Transverse colon (tissue), 4 donors: ENCODE measurements around the gene ZBTB46. TPM values are rescaled to one million over a fixed set of nuclear protein-coding genes. Genes with fewer than 3 reads are reported as not detected.

Experiments
- DNase-seq: peaks from one replicate; pipeline ENCODE4 v3.0.0-alpha.2; 2019
- H3K27ac ChIP-seq, 4 donors: fragments of 200-600 bp; sonication (generic); 2 replicates each; pipeline ENCODE4 v1.5.1; 2016 to 2018; ENCODE audit warnings: inconsistent platforms in 4 of 4
- H3K27me3 ChIP-seq: fragments of 200-600 bp; sonication (generic); 2 replicates; pipeline ENCODE4 v1.5.1; 2017; ENCODE audit warnings: inconsistent platforms
- H3K36me3 ChIP-seq, 4 donors: fragments of 200-600 bp; sonication (generic); 2 replicates each; pipeline ENCODE4 v1.5.1; 2017 to 2019; ENCODE audit warnings: inconsistent platforms in 4 of 4
- H3K4me1 ChIP-seq, 4 donors: fragments of 200-600 bp; sonication (generic); 2 replicates each; pipeline ENCODE4 v1.5.1; 2017 to 2020; ENCODE audit warnings: inconsistent platforms in 4 of 4
- H3K4me3 ChIP-seq, 4 donors: fragments of 200-600 bp; sonication (generic); 1 replicate in 1 of 4; 2 replicates in 3 of 4; pipeline versions ENCODE4 v1.5.1 to v1.6.1; 2017 to 2019; ENCODE audit warnings: inconsistent platforms in 4 of 4
- H3K9me3 ChIP-seq, 2 donors: fragments of 200-600 bp; sonication (generic); 2 replicates each; pipeline ENCODE4 v1.5.1; 2017 to 2019; ENCODE audit warnings: inconsistent platforms in 2 of 2
- CTCF ChIP-seq, 5 experiments: fragments of 200-600 bp in 3 of 5; fragments of 450-650 bp in 2 of 5; sonication (generic) in 3 of 5; IDR thresholded peaks; 1 replicate in 2 of 5; 2 replicates in 3 of 5; pipeline ENCODE4 v1.5.1; 2016 to 2017; ENCODE audit warnings: antibody characterized with exemption in 5 of 5, inconsistent platforms in 3 of 5, mild to moderate bottlenecking in 2 of 5, moderate library complexity in 1 of 5
- EP300 ChIP-seq: sonication (generic); formaldehyde crosslinking; IDR thresholded peaks from one replicate; pipeline ENCODE4 v1.6.1; 2017; ENCODE audit warnings: antibody characterized with exemption, low read depth
- POLR2A ChIP-seq: fragments of 450-650 bp; IDR thresholded peaks from one replicate; pipeline ENCODE4 v1.6.1; 2016; ENCODE audit warnings: antibody characterized with exemption, mild to moderate bottlenecking, moderate library complexity
- POLR2AphosphoS5 ChIP-seq, 3 donors: sonication (generic); formaldehyde crosslinking; IDR thresholded peaks; one replicate each; pipeline ENCODE4 v1.6.1; 2016; ENCODE audit warnings: antibody characterized with exemption in 3 of 3
- WGBS, 2 donors: methylation state at CpG; one replicate each; pipeline ENCODE4 v1.1.5; 2018; ENCODE audit warnings: low coverage in 1 of 2; 5-methylcytosine and 5-hydroxymethylcytosine counted together
- in situ Hi-C, 4 donors: fragments of 200-750 bp; cut with MboI; loops; one replicate each; pipeline versions ENCODE4 v1.15.0 to v1.15.1; 2017; ENCODE audit warnings: low sequenced_read_pairs in 3 of 4, low pct_ligation_motif_present in 1 of 4, low pct_unique_long_range_greater_than_20kb in 1 of 4
- intact Hi-C: fragments of 100-400 bp; cut with DNase I; formaldehyde crosslinking; loops from one replicate; pipeline ENCODE4 v1.15.1; 2023; ENCODE audit warnings: low total_unique reads
- total RNA-seq, 4 donors: library from RNA; depleted of rRNA; stranded (reverse); fragments of >200 nt; gene quantifications; one replicate each; pipeline ENCODE4 v1.1.0, GENCODE V29; 2016

ZBTB46 gene
- total RNA-seq, 4 donors from 2014 or later = 2.3 to 6.0 (median 5.3) TPM

- in situ Hi-C loops = no loop called here
- 1% methylated on average over 46 of the region's 68 CpGs; no CpG with 5 or more reads in 1 of the 2 donors for WGBS, 2 donors
Measured at GRCh38 chr20:63864978-63865640, 34.0 kb upstream of the ZBTB46 start, which contains the start of gene TPD52L2. TPD52L2 (plus strand) TSS chr20:63865270; CDS start chr20:63865366, 96 bp downstream.

DNA sequence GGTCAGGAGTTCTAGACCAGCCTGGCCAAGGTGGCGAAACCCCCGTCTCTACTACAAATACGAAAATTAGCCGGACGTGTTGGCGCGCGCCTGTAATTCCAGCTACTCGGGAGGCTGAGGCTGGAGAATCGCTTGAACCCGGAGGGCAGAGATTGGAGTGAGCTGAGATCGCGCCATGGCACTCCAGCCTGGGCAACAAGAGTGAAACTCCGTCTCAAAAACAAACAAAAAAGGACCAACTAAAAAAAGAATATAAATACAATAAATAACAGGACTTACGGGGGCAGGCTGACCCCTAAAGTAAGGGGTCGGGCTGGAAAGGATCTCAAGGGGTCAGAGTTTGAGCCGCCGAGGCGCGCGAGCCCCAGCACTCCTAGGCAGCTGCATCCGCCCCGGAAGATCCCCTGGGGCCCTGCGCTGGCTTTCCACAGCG is 33.5 kb upstream of the ZBTB46 start:
- no peak for TF ChIP-seq POLR2A
- TF ChIP-seq CTCF (IDR thresholded peaks at IDR 0.05) = peak in 1 of 5 experiments; percentile 12
- TF ChIP-seq POLR2AphosphoS5 (IDR thresholded peaks at IDR 0.05) = no peak
- TF ChIP-seq EP300 = no peak
- WGBS, 2 donors = 0% methylated on average over 4 to 25 of the region's 25 CpGs
- DNase-seq = no peak
- intact Hi-C loops (no loop called here), in situ Hi-C loops (no loop called here)
- Histone ChIP-seq H3K27me3 (no peaks in the 10 kb centered on the region), H3K4me1 (peaks cover 19 to 24% (median 22%) of the 10 kb centered on the region in 4 donors), H3K36me3 (peaks cover 0 to 10% (median 4%) of the 10 kb centered on the region in 4 donors), H3K4me3 (peak overlapping the region; percentile 77 to 92 (median 86)), H3K9me3 (no peaks in the 10 kb centered on the region), H3K27ac (peak overlapping the region; percentile 92 to 96 (median 94))

More at GRCh38 chr20:63864978-63865640, 34.0 kb upstream of the ZBTB46 start, which contains the start of gene TPD52L2:
- intact Hi-C loops = no loop called here
- Histone ChIP-seq H3K27ac (peak within 1 kb of the TSS; percentile 92 to 96 (median 94)), H3K27me3 (no peaks in the 10 kb centered on the region), H3K36me3 (peaks cover 0 to 16% (median 7%) of the 10 kb centered on the region in 4 donors), H3K9me3 (no peaks in the 10 kb centered on the region), H3K4me3 (peak within 1 kb of the TSS; percentile 77 to 92 (median 86)), H3K4me1 (peaks cover 19 to 24% (median 22%) of the 10 kb centered on the region in 4 donors)
- peak; percentile 99 for DNase-seq
- TF ChIP-seq EP300 = no peak
- TF ChIP-seq POLR2AphosphoS5 (IDR thresholded peaks at IDR 0.05) = peak; percentile 93 to 97 (median 94)
- TF ChIP-seq POLR2A = peak; percentile 97

DNA sequence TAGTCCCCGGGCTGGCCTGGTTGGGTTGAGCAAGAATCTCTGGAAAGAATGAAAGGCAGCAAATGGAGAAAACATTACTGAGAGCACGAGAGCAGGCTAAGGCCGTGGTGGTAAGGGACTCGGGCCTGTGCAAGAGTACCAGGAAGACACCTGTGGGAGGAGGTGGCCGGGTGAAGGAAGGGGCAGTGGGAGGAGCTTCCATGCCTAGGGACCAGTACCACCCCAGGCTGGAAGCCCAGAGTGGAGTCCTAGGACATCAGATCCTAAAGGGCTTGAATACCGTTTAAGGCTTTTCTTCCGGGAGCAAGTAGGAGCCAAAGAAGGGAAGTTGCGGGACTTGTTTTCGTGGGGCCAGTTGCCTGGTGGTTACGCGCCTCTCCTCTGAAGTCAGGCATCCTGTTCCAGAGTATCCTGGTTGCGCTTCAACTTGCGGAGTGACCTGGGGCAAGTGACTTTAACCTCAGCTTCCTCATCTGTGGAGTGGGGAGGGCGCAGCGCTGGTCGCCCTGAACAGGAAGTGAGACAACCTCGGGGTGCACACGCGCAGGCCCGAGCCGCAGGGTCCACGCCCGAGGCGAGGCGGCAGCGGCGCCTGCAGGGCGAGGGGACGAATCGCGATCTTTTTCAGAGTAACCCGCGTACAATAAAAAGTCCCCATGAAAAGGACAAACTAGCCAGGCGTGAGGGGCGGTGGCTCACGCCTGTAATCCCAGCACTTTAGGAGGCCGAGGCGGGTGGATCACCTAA is 32.9 kb upstream of the ZBTB46 start:
- peaks cover 19 to 29% (median 22%) of the 10 kb centered on the region in 4 donors for H3K4me1 ChIP-seq
- 4 to 8% methylated on average over 5 to 31 of the region's 38 CpGs for WGBS, 2 donors
- peak overlapping the region; percentile 92 to 96 (median 94) for H3K27ac ChIP-seq
- in situ Hi-C loops (no loop called here), intact Hi-C loops (no loop called here)
- no peaks in the 10 kb centered on the region for H3K27me3 ChIP-seq
- TF ChIP-seq EP300 (no peak), CTCF (IDR thresholded peaks at IDR 0.05) (peak; percentile 46 to 75 (median 61)), POLR2AphosphoS5 (IDR thresholded peaks at IDR 0.05) (peak; percentile 46 to 81 (median 69))
- H3K4me3 ChIP-seq = peak overlapping the region; percentile 77 to 92 (median 86)
- DNase-seq = peak; percentile 91
- no peaks in the 10 kb centered on the region for H3K9me3 ChIP-seq
- peaks cover 0 to 4% (median 1%) of the 10 kb centered on the region in 4 donors for H3K36me3 ChIP-seq

DNA sequence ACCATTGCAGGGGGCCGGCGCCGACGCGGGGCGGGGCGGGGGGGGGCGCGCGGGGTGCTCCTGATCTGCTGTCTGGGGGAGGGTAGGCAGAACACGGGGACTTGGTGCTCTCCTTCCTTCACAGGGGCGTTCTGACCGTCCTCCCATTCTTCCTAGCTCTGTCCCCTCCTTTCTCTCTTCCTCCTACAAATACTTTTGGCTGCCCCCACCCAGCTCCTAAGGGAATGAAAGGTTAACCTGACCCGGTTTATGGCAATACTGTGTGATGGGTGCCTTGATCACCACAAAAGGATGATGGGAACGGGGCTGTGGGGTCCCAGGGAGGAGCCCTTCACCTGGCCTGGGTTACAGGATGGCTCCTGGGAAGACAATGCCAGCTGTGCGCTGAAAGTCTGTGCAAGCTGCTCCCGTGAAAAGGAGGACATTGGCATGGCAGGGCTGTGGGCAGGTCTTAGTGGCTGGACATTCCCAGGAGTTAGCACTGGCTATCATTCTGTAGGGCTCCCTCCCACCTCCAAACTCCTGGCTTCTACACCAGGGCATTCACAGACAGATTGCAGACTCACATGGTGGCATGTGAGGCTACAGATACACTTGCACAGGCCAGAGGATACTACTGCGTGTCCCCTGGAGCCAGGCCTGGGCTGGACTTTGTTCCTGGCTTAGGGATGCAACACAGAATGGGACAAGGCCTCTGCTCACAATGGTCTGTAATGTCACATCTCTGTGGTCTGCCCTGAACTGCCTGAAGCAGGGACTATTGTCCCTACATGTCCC is 32.1 kb upstream of the ZBTB46 start:
- H3K4me3 ChIP-seq = peak overlapping the region in 2 of 4 donors; percentile 77 to 92
- H3K27ac ChIP-seq = peak overlapping the region; percentile 92 to 96 (median 94)
- peaks cover 6% of the 10 kb centered on the region for H3K27me3 ChIP-seq
- H3K36me3 ChIP-seq = no peaks in the 10 kb centered on the region
- no peak for DNase-seq
- TF ChIP-seq CTCF (IDR thresholded peaks at IDR 0.05) = no peak
- no peak for TF ChIP-seq EP300
- no peak for TF ChIP-seq POLR2AphosphoS5 (IDR thresholded peaks at IDR 0.05)
- TF ChIP-seq POLR2A = no peak
- peaks cover 20 to 36% (median 25%) of the 10 kb centered on the region in 4 donors for H3K4me1 ChIP-seq
- 88% methylated on average over 18 of the region's 18 CpGs; no CpG with 5 or more reads in 1 of the 2 donors for WGBS, 2 donors
- intact Hi-C loops = no loop called here
- in situ Hi-C loops = no loop called here
- no peaks in the 10 kb centered on the region for H3K9me3 ChIP-seq
